ENCODE measurements around the gene WASHC4. TPM values are rescaled to one million over a fixed set of nuclear protein-coding genes. Genes with fewer than 3 reads are reported as not detected.
"Not testable (repeated sequence)": the region's sequence is repeated elsewhere in the genome, so short reads cannot be mapped to it uniquely, and the experiment has no call there.

Gene WASHC4
- total RNA-seq, 2 donors from 2014 or later: 27.2 to 40.9 TPM

GRCh38 chr12:105089817-105090216 is 17.7 kb upstream of the WASHC4 start:
- no peak for TF ChIP-seq CTCF (IDR thresholded peaks at IDR 0.05)
- intact Hi-C loops (cut with DNase I): no loop called here
- Histone ChIP-seq H3K4me1 (no peaks in the 10 kb centered on the region), H3K27ac (no peak overlapping the region), H3K9ac (ENCODE audit: low read depth in 2 of 2, low read length in 2 of 2) (no peak overlapping the region), H3K27me3 (no peaks in the 10 kb centered on the region), H3K36me3 (no peaks in the 10 kb centered on the region), H3K9me3 (no peaks in the 10 kb centered on the region), H3K4me3 (no peak overlapping the region)
- DNase-seq: no peak

DNA sequence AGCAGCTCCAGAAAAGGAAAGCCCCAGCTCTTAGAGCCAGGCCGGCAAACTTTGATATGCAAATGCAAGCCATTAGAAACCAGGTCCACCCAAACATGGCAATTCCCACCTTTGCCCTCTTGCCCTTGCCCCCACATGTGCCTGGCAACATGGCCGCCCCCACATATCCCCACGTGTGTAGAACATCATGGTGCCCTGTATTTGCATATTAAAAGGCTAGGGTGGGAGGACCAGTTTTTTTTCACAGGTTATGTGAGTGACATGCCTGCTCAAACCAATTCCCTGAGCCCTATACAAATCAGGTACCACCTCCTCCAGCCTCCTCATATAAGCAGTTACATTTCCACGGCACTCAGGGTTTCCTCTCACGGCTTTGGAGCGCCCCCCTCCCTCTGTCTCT is 17.2 kb upstream of the WASHC4 start:
- Histone ChIP-seq H3K36me3 (no peaks in the 10 kb centered on the region), H3K9me3 (no peaks in the 10 kb centered on the region), H3K9ac (ENCODE audit: low read depth in 2 of 2, low read length in 2 of 2) (no peak overlapping the region), H3K4me3 (no peak overlapping the region), H3K4me1 (no peaks in the 10 kb centered on the region), H3K27ac (no peak overlapping the region), H3K27me3 (no peaks in the 10 kb centered on the region)
- no peak for TF ChIP-seq CTCF (IDR thresholded peaks at IDR 0.05)
- intact Hi-C loops (cut with DNase I): no loop called here
- no peak for DNase-seq

DNA sequence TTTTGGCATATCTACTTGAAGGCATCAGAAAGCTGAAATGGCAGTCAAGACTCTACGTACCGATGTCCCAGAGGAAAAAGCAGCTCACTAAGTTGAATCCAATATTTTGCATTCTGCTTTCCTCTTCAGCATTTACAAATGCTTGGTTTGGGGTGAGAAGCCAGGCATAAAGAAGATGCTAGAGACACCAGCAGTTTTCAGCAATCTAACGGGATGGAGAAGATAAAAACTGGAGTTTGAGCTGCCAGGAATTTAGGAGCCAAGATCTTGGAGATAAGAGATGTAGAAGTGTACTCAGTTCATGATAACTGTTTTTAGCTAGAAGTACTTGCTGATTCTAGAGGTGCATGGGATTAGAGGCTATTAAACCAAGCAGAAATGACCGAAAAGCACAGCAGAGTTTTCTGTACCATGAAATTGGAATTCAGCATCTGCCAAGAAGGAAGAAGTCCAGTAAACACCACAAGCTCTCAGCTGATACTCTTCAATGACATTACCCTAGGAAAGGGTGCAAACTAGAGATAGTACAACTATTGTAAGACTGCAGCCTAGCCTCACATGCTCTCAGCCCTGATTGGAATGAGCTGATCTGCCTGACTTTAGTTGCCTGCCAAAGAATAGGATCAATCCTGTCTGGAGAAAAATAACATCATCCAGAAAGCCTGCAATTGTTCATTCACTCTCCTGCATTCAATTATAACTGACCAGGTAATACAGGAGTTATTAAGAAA is 15.9 kb upstream of the WASHC4 start:
- intact Hi-C loops (cut with DNase I): no loop called here
- no peak overlapping the region for H3K9ac ChIP-seq (ENCODE audit: low read depth in 2 of 2, low read length in 2 of 2)
- H3K4me3 ChIP-seq: no peak overlapping the region
- H3K9me3 ChIP-seq: no peaks in the 10 kb centered on the region
- TF ChIP-seq CTCF (IDR thresholded peaks at IDR 0.05): no peak
- H3K36me3 ChIP-seq: no peaks in the 10 kb centered on the region
- DNase-seq: no peak
- no peak overlapping the region for H3K27ac ChIP-seq
- no peaks in the 10 kb centered on the region for H3K27me3 ChIP-seq
- no peaks in the 10 kb centered on the region for H3K4me1 ChIP-seq

- no peak overlapping the region for H3K4me3 ChIP-seq
- peak; percentile 52 for DNase-seq
- no peaks in the 10 kb centered on the region for H3K27me3 ChIP-seq
- no peaks in the 10 kb centered on the region for H3K9me3 ChIP-seq
- H3K4me1 ChIP-seq: no peaks in the 10 kb centered on the region
- H3K27ac ChIP-seq: no peak overlapping the region
- no peak for TF ChIP-seq CTCF (IDR thresholded peaks at IDR 0.05)
- H3K36me3 ChIP-seq: no peaks in the 10 kb centered on the region
- intact Hi-C loops (cut with DNase I): no loop called here
- no peak overlapping the region for H3K9ac ChIP-seq (ENCODE audit: low read depth in 2 of 2, low read length in 2 of 2)
Observed at GRCh38 chr12:105092336-105092735, 15.2 kb upstream of the WASHC4 start.

DNA sequence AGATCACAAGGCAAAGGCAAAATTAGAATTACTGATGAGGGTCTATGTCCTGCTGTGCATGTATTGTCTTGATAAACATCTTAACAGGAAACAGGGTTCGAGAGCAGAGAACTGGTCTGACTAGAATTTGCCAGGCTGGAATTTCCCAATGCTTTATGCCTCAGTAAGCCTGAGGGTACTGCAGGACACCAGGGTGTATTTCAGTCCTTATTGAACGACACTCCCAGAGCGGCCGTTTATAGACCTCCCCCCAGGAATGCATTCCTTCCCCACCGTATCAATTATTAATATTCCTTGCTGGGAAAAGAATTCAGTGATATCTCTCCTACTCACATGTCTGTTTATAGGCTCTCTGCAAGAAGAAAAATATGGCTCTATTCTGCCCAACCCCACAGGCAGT is 12.2 kb upstream of the WASHC4 start:
- H3K9me3 ChIP-seq; H3K4me1 ChIP-seq; H3K36me3 ChIP-seq; DNase-seq; H3K27ac ChIP-seq; H3K4me3 ChIP-seq; H3K27me3 ChIP-seq; intact Hi-C loops (cut with DNase I); H3K9ac ChIP-seq (ENCODE audit: low read depth in 2 of 2, low read length in 2 of 2): not testable (repeated sequence)

- TF ChIP-seq CTCF (IDR thresholded peaks at IDR 0.05): no peak
- no peaks in the 10 kb centered on the region for H3K36me3 ChIP-seq
- no peaks in the 10 kb centered on the region for H3K27me3 ChIP-seq
- H3K4me1 ChIP-seq: no peaks in the 10 kb centered on the region
- no peak overlapping the region for H3K4me3 ChIP-seq
- no peak overlapping the region for H3K27ac ChIP-seq
- intact Hi-C loops (cut with DNase I): no loop called here
- H3K9me3 ChIP-seq: no peaks in the 10 kb centered on the region
- H3K9ac ChIP-seq (ENCODE audit: low read depth in 2 of 2, low read length in 2 of 2): no peak overlapping the region
- no peak for DNase-seq
Observed at GRCh38 chr12:105099356-105099755, 8.2 kb upstream of the WASHC4 start.

Data from colonic mucosa (tissue), 4 donors.